OCI-LY7 (cell line): Measurements from ENCODE around the gene LIAS.

Experiments
- EZH2phosphoT487 ChIP-seq: fragments of 200-600 bp; sonication (generic); IDR thresholded peaks from 2 replicates; pipeline ENCODE4 v1.6.1; 2018; ENCODE audit warnings: low read depth, borderline replicate concordance, mild to moderate bottlenecking, mixed run types, antibody characterized with exemption, low read length, moderate library complexity, mixed read lengths
- TF ChIP-seq, protein P1 (sequence below): fragments of 200-600 bp; sonication (generic); conservative IDR thresholded peaks from 2 replicates; pipeline ENCODE4 v1.5.1; 2014; ENCODE audit warnings: mild to moderate bottlenecking, antibody characterized with exemption, low read length, moderate library complexity, mixed read lengths

DNA sequence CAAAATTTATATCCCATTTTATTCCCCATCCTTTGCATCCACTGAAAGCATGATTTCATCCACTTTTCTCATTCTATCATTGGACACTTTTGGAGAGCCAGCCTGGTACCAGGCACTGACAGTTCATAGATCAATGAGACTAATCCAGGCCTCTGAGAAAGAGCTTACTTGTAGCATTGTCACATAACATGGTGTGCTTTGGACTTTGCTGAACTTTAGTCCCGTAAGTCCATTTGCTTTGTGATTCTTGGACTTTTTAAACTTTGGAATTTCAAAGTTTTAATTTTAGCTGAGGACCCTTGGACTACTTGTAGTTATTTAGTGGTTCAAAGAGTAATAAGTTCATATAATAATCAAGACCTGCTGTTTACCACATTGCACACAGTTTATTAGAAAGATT lies 11.5 kb downstream of the LIAS start:
- TF ChIP-seq, protein P1, sequence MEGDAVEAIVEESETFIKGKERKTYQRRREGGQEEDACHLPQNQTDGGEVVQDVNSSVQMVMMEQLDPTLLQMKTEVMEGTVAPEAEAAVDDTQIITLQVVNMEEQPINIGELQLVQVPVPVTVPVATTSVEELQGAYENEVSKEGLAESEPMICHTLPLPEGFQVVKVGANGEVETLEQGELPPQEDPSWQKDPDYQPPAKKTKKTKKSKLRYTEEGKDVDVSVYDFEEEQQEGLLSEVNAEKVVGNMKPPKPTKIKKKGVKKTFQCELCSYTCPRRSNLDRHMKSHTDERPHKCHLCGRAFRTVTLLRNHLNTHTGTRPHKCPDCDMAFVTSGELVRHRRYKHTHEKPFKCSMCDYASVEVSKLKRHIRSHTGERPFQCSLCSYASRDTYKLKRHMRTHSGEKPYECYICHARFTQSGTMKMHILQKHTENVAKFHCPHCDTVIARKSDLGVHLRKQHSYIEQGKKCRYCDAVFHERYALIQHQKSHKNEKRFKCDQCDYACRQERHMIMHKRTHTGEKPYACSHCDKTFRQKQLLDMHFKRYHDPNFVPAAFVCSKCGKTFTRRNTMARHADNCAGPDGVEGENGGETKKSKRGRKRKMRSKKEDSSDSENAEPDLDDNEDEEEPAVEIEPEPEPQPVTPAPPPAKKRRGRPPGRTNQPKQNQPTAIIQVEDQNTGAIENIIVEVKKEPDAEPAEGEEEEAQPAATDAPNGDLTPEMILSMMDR, result no peak
- TF ChIP-seq EZH2phosphoT487, result no peak
